Keratinocyte (primary cell): ENCODE measurements around the gene KIAA1217.

ENCODE experiments used
- EZH2 ChIP-seq: IDR thresholded peaks from one replicate; pipeline ENCODE4 v1.6.1; 2012; ENCODE audit warnings: inconsistent platforms, mild to moderate bottlenecking, low read length, moderate library complexity
- TF ChIP-seq, protein P1 (sequence below), 3 experiments: IDR thresholded peaks in 1 of 3; conservative IDR thresholded peaks in 1 of 3; optimal IDR thresholded peaks in 1 of 3; 2 replicates in 2 of 3; 3 replicates in 1 of 3; pipeline versions ENCODE3 to v1.5.1; 2011; ENCODE audit warnings: low read length in 3 of 3, mild to moderate bottlenecking in 3 of 3, moderate library complexity in 2 of 3, control low read depth in 1 of 3, inconsistent platforms in 1 of 3; ENCODE audit not compliant: insufficient read depth in 2 of 3; ENCODE audit errors: extremely low read depth in 1 of 3

DNA sequence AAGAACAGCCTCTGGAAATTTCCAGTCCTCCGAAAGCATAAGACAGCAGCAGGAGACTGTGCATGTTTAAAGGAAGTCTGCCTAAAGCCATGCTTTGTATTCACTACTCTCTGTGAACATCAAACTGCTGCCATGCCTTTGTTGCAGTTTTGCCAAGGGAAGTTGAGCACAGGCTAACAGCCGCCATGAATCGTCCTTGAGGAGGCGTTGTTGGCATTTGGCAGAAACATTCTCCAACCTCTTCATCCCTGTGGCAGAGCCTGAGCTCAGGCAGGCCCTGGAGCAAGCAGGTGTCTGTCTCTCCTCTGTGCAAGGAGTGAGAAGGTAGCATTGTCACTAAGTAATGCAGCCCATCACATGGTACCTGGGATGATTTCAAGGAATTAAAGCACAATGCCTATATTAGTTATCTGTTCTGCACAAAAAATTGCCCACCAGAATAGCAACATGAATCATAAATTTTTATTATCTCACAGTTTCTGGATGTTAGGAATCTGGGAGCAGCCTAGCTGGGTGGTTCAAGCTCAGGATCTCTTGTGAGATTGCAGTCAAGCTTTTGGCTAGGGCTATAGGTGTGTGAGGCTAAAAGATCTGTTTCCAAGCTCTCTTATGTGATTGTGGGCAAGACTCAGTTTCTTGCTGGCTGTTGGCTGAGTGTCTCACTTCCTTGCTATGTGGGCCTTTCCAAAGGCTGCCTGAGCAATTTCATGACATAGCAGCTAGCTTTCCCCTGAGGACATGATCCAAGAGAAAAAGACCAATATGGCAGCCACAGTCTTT, 46.5 kb upstream of the KIAA1217 start:
- TF ChIP-seq, protein P1, sequence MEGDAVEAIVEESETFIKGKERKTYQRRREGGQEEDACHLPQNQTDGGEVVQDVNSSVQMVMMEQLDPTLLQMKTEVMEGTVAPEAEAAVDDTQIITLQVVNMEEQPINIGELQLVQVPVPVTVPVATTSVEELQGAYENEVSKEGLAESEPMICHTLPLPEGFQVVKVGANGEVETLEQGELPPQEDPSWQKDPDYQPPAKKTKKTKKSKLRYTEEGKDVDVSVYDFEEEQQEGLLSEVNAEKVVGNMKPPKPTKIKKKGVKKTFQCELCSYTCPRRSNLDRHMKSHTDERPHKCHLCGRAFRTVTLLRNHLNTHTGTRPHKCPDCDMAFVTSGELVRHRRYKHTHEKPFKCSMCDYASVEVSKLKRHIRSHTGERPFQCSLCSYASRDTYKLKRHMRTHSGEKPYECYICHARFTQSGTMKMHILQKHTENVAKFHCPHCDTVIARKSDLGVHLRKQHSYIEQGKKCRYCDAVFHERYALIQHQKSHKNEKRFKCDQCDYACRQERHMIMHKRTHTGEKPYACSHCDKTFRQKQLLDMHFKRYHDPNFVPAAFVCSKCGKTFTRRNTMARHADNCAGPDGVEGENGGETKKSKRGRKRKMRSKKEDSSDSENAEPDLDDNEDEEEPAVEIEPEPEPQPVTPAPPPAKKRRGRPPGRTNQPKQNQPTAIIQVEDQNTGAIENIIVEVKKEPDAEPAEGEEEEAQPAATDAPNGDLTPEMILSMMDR (optimal IDR thresholded peaks at IDR 0.05 in 1 of 3, IDR thresholded peaks at IDR 0.05 in 1 of 3, conservative IDR thresholded peaks at IDR 0.05 in 1 of 3; ENCODE audit: extremely low read depth in 1 of 3, insufficient read depth in 2 of 3, low read length in 3 of 3), result no peak
- TF ChIP-seq EZH2, result no peak
